ENCODE measurements around the gene MIGA2. TPM values are rescaled to one million over a fixed set of nuclear protein-coding genes. Genes with fewer than 3 reads are reported as not detected.

MIGA2 gene
- polyA plus RNA-seq, 1 experiment = 10.6 TPM

DNA sequence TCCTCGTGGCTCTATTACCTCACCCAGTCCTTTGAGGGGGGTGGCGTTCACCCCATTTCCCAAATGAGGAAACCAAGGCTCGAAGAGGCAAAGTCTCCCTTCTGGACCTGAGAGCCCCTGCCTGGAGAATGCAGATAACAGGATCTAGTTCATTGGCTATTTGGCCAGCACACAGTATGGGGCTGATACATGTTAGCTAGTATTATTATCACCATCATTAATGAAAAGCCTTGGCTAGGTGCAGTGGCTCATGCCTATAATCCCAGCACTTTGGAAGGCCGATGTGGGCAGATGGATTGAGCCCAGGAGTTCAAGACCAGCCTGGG, 12.6 kb upstream of the MIGA2 start:
- Histone ChIP-seq H3K27me3 (ENCODE audit: control insufficient read depth, insufficient read depth, low read length) (no peaks in the 10 kb centered on the region), H3K27ac (ENCODE audit: low read depth, low read length) (peak overlapping the region; percentile 53), H3K4me3 (ENCODE audit: low read depth, low read length) (no peak overlapping the region), H3K9me3 (ENCODE audit: control insufficient read depth, insufficient read depth, low read length) (no peaks in the 10 kb centered on the region)
- ChIA-PET POLR2A (interaction anchor here (0.5 to 0.9 kb wide), 4 partner anchors 76 to 640 kb away, joined by 3 to 9 read pairs (median 4); no protein-coding TSS in a partner anchor), CTCF (interaction anchor here (0.9 kb wide), 1 partner anchor 206 kb away, joined by 5 read pairs; no protein-coding TSS in a partner anchor)
- no peak for DNase-seq (ENCODE audit: low read depth, low spot score)
- TF ChIP-seq CTCF (IDR thresholded peaks at IDR 0.05; ENCODE audit: low read depth, low read length) = no peak

GRCh38 chr9:129026442-129027223, 9.8 kb upstream of the MIGA2 start:
- no peak for DNase-seq (ENCODE audit: low read depth, low spot score)
- ChIA-PET CTCF (no interaction called here), POLR2A (no interaction called here)
- no peaks in the 10 kb centered on the region for H3K27me3 ChIP-seq (ENCODE audit: control insufficient read depth, insufficient read depth, low read length)
- H3K27ac ChIP-seq (ENCODE audit: low read depth, low read length) = no peak overlapping the region
- peak overlapping the region; percentile 79 for H3K4me3 ChIP-seq (ENCODE audit: low read depth, low read length)
- TF ChIP-seq CTCF (IDR thresholded peaks at IDR 0.05; ENCODE audit: low read depth, low read length) = no peak
- H3K9me3 ChIP-seq (ENCODE audit: control insufficient read depth, insufficient read depth, low read length) = no peaks in the 10 kb centered on the region

GRCh38 chr9:129027224-129027684, 9.2 kb upstream of the MIGA2 start:
- no peak for DNase-seq (ENCODE audit: low read depth, low spot score)
- CTCF ChIA-PET = interaction anchor here (1.1 kb wide), 1 partner anchor 12 kb away, joined by 7 read pairs; no protein-coding TSS in a partner anchor
- Histone ChIP-seq H3K27ac (ENCODE audit: low read depth, low read length) (no peak overlapping the region), H3K27me3 (ENCODE audit: control insufficient read depth, insufficient read depth, low read length) (no peaks in the 10 kb centered on the region), H3K4me3 (ENCODE audit: low read depth, low read length) (peak overlapping the region; percentile 79), H3K9me3 (ENCODE audit: control insufficient read depth, insufficient read depth, low read length) (no peaks in the 10 kb centered on the region)
- TF ChIP-seq CTCF (IDR thresholded peaks at IDR 0.05; ENCODE audit: low read depth, low read length) = no peak
- POLR2A ChIA-PET = no interaction called here

- POLR2A ChIA-PET = no interaction called here
- Histone ChIP-seq H3K27me3 (ENCODE audit: control insufficient read depth, insufficient read depth, low read length) (no peaks in the 10 kb centered on the region), H3K9me3 (ENCODE audit: control insufficient read depth, insufficient read depth, low read length) (no peaks in the 10 kb centered on the region), H3K4me3 (ENCODE audit: low read depth, low read length) (peak overlapping the region; percentile 79), H3K27ac (ENCODE audit: low read depth, low read length) (no peak overlapping the region)
- no peak for DNase-seq (ENCODE audit: low read depth, low spot score)
- CTCF ChIA-PET = interaction anchor here (0.5 to 1.1 kb wide), 39 partner anchors 8 to 1337 kb away, joined by 3 to 13 read pairs (median 4); partner anchors contain the start of gene DOLPP1
- no peak for TF ChIP-seq CTCF (IDR thresholded peaks at IDR 0.05; ENCODE audit: low read depth, low read length)
Measured at GRCh38 chr9:129027685-129028191, 8.7 kb upstream of the MIGA2 start.
